Measurements from ENCODE around the gene SLC4A5.
"Not testable (repeated sequence)": the region's sequence is repeated elsewhere in the genome, so short reads cannot be mapped to it uniquely, and the experiment has no call there.

DNA sequence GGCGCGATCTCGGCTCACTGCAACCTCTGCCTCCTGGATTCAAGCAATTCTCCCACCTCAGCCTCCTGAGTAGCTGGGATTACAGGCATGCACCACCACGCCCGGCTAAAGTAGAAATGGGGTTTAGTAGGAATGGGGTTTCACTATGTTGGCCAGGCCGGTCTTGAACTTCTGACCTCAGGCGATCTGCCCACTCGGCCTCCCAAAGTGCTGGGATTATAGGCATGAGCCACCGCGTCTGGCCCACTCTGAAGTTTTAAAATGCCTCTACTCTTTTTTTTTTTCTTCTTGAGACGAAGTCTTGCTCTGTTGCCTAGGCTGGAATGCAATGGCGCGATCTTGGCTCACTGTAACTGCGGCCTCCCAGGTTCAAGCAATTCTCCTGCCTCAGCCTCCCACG lies 156.5 kb downstream of the SLC4A5 start:
- TF ChIP-seq CTCF (IDR thresholded peaks at IDR 0.05; ENCODE audit: low read depth, low read length, poor library complexity, severe bottlenecking); EZH2phosphoT487 (IDR thresholded peaks at IDR 0.05; ENCODE audit: borderline replicate concordance, low read length): not testable (repeated sequence)

All from DOHH2 (cell line).